Endometrial microvascular endothelial cells (primary cell): Measurements from ENCODE around the gene CCDC24. TPM values are rescaled to one million over a fixed set of nuclear protein-coding genes. Genes with fewer than 3 reads are reported as not detected.

Experiments
- in situ Hi-C: cut with HindIII; loops from 2 replicates; pipeline ENCODE4 v1.10.0; 2017; ENCODE audit warnings: low sequenced_read_pairs, low pct_unique_long_range_greater_than_20kb; ENCODE audit errors: inconsistent ontology term
- total RNA-seq: library from RNA; depleted of rRNA; stranded (reverse); fragments of >200 nt; gene quantifications from one replicate; pipeline ENCODE4 v1.2.3, GENCODE V29; 2015; ENCODE audit errors: inconsistent ontology term

CCDC24 gene
- total RNA-seq, 1 donor from 2014 or later: 1.3 TPM

DNA sequence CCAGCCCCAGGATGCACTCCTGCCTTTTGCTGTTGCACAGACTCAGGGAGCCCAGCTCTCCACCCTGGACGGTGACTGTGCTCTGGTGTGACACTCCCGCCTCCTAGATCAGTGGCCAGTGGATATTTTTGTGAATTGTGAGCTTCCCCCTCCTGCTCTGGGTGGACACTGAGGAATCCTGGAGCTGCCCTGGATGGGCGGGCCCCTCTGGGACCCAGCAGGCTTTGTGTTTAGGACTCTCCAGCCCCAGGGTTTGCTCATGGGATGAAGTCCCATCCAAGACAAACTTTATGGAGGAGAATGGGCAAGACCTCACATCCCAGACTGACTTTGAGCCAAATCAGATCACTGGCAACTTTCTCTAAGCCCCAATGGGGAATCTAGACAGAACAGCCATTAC is 23.8 kb downstream of the CCDC24 start:
- in situ Hi-C loops: no loop called here

DNA sequence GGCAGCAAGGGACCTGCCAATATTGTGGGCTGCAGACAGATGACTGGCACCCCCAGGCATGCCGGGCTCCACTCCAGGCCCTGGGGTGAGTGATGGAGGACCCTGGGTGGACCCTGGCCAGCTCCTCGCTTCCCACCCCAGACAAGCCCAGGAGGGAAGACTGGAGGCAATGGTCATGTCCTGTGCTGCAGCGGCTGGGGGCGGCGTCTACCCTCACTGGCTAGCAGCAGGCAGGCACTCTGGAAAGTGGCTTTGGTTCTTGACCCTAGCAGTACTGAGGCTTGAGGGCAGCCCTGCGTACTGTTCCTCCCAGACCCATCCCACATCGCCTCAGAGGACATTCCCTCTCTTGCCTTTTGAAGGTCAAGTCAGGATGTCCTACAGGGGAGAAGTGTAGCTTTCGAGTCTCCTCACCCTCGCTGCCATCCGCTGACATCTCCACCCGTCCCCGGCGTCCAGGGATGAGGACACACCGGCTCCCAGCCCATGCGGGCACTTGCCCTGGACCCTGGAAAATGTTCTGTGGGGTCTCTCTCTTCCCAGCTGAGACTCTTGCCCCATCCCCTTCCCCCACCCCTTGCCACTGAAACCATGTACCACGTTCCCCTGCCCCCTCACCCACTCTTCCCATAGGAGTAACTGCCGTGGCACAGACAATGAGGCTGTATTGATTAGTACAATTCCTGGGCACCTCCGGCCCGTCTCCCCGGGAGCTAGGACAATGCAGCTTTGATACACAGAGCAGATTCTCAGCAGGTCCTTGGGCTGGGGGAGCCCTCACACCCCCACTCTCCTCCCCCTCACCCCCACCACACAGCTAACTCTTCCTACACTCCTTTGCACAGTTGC is 24.9 kb downstream of the CCDC24 start:
- in situ Hi-C loops: no loop called here

DNA sequence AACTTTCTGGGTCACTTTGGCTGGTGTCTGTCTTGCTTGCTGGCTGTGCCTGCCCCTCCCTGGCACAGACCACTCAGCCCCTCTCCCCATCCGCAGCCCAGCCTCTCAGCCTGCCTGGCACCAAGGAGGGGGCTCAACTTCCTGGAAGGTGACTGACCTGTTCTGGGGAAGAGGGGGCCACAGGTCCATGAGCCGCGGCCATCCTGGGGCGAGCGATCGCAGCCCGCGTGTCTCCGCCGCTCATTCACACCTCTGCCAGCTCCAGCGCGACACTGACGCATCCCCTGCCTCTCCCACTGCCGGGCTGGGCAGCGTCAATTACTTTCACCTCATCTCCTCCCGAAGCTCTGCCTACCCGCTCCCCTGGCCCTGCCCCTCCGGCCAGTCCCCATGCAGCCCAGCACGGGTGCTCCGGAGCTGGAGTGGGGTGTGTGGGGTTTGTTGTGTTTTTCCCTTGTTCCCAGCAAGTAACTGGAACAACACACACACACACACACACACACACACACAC is 25.5 kb downstream of the CCDC24 start:
- in situ Hi-C loops: no loop called here

DNA sequence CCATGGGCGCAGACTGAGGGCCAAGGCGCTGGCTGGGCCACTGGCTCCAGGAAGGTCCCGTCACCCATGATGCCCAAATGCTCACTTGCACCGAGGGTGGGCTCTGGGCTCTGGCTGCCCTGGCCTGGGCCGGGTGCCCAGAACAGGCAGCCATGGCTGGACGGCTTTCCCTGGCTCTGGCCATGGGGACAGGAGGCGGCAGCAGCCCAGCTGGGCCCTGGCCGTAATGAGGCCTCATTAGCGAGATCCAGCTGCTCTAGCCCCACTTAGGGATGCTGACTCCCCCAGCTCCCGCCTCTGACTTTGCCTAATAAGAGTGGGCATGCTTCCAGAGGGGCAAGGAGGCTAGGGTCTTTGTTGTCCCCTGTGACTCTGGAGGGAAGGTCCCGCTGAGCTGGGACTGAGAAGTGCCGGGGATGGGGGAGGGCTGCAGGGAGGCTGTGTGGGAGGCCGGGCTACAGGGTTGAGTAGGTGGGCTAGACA is 28.1 kb downstream of the CCDC24 start:
- in situ Hi-C loops: no loop called here

DNA sequence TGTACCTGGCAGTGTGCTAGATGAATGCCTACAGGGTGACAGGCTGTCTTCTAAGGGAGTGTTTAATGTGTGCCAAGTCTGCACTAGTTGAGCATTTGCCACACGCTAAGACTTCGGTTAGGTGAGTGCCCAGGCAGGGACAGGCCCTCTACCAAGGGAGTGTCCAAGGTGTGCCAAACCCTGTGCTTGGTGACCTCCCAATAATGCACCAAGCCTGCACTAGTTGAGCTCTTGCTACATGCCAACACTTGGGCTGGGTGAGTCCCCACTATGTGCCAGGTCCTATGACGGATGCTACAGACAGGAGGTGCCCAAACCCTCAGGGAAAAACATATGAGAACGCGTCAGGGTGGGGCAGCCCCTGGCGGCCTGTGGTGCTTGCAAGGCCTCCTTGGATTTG is 29.1 kb downstream of the CCDC24 start:
- in situ Hi-C loops: no loop called here

DNA sequence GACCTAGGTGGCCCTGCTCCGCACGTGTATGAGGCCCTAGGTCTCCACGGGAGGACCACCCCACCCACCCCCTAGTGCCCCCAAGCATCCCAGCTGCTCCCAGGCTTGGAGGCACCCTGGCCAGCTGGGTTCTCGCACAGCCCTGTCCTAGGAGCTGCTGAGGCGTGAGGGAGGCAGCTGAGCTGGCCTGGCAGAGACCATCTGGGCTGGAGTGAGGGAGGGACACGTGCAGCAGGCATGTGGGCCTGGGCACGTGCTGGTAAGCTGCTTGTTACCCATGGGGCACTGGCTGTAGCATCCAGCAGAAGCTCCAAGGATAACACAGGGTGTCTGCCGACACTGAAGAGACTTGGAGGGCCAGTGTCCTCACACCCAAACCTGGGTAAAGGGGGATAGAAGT is 29.8 kb downstream of the CCDC24 start:
- in situ Hi-C loops: no loop called here

DNA sequence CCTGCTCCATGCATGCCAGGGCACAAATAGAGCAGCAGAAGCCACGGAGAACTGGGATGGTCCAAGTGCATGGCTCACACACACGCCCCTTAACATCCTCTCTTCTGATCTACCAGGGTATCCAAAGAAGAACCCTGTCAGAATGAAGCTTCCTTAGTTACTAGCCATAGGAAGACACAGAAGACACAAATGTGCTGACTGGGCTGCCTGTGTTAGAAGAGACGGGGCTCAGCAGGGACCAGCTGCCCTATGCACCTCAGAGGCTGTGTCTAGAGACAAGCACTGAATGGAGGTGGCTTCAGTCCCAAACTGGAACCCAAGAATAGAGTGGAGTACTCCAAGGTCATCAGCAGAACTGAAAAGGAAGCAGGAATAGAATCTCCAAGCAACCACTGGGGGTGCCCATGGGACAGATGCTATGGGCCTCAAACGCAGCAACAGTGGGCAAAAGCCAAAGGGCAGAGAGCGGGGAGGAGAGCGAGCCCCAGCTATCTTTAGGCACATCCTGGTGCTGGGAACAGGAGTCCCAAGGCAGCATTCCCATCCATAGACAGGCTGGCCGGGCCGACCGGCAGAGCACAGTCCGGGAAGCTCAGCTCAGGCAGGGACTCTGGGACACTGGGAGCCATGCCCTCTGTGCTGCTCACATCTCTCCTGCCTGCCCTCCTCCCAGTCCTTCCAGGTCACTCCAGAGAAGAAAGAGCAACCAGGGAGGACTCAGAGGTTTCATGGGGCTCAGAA is 30.4 kb downstream of the CCDC24 start:
- in situ Hi-C loops: no loop called here

DNA sequence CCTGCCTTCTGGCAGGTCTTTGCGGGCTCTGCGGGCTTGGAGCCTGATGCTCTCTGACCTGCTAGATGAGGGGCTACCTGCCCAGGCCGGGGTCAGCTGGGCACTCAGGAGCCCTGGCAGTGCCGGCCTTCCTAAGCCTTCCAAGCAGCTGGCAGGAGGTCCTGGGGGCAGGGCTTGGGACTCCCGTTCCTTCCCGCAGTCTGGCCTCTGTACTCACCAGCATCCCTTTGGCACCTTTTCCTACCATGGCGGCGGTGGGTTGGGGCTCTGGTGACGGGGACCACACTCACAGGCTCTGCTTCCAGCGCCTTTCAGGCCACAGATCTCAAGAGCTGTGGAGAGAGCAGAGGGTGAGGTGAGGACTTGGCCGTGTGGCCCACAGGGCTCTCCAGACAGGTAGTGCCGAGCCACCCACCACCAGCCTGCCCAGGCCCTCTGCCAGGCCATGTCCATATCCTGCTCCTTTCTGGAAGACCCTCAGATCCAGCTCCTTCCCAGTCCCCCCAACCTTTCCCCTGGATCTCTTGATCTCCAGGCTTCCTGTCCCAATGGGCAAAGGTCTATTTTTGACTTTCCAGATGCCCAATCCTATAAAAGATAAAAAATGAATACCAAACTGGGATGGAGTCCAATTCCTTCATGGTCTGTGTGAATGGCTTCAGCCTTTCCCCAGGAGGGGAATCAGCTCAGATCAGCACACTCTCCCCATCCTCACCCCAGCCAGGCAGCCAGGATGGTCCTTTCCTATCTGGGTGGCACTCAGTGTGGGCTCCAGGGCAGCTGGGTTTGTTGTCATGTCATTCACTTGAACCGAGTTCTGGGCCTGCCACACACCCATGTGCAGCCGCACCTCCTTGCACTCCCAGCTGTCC is 32.9 kb downstream of the CCDC24 start:
- in situ Hi-C loops: no loop called here

DNA sequence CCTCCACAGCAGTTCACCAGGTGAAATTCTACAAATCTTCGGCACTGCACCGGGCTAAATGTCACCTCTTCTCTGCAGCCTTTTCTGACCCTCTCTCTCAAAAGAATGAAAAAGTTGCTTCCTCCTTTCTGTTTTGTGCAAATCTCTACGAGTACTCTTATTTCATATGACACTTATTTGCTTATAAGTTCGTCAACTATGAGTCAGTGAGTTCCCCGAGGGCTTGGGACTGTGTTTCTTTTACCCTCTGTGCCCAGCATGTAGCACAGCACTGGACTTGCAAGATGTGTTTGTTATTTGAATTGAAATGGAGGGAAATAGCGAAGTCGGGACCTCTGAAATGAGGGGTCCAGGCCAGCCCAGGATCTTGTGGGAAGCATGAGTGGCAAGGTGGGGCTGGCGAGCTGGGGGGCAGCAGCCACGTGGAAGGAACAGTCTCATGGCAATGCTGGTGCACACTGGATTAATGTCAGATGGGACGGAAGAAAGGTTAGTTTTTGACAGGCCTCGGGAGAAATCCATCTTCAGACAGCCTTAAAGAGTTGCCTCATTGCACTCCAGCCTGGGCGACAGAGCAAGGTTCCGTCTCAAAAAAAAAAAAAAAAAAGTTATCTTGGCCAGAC is 33.6 kb downstream of the CCDC24 start:
- in situ Hi-C loops: no loop called here

DNA sequence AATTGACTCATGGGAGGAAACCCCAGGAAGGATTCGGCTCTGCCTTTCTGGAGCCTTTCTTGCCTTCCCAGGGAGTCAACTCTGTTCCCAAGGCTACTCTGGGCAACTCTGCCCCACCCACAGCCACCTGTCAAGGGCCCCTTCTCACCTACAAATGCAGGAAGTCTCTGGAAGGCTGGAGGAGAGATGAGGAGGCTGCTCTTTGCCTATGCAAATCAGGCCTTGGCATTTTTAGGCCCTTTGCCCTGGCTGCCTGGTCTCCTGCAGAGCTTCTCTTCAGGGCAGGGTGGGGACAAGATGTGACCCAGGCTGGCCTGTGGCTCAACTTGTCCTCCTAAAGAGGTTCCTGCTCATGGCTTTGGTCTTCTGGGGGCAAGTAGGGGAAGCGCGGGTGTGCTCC is 34.4 kb downstream of the CCDC24 start:
- in situ Hi-C loops: no loop called here

DNA sequence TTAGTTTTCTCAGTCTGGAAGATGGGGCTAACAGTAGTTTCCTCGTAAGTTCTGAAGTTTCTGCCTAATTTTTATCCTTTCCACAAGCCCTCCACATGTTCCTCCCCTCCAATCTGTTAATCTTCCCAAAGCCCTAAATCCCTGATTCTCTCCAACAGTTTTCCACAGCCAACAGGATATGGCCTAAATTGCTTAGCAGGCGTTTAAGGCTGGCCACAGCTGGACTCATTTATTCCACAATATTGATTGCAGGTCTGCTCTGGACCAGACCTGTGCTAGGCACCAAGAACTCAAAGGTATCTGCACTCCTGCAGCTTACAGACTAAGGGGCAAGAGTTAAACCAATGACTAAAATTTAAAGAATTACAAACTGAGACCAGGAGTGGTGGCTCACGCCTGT is 35.9 kb downstream of the CCDC24 start:
- in situ Hi-C loops: no loop called here

DNA sequence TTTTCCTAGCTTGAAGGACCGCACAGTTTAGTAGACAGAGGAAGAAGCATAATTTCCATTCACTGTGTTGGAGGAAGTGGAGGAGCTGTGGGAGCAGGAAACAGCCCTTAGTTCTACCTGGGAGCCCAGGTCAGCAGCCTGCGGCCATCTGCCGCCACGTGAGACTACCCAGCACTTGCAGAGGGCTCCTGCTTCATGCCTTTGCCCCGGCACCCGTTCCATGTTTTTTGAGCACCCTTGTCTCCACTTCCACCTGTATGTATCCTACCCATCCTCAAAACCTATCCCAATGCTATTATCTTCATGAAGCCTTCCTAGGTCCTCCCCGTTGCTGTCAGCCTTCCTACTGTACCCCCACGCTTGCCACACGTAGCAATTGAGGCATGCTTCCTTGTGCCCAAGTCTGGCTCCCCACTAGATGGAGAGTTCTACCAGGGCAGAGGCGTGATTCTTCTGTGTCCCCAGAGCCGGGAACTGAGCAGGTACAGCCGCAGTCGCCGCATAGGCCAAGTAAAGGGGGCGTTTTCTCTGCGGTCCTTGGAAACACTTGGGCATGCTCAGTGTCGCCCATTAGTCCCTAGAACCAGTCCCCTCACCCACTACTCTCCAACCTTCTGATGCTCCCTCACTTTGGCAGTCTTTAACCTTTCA is 38.0 kb downstream of the CCDC24 start:
- in situ Hi-C loops: no loop called here

DNA sequence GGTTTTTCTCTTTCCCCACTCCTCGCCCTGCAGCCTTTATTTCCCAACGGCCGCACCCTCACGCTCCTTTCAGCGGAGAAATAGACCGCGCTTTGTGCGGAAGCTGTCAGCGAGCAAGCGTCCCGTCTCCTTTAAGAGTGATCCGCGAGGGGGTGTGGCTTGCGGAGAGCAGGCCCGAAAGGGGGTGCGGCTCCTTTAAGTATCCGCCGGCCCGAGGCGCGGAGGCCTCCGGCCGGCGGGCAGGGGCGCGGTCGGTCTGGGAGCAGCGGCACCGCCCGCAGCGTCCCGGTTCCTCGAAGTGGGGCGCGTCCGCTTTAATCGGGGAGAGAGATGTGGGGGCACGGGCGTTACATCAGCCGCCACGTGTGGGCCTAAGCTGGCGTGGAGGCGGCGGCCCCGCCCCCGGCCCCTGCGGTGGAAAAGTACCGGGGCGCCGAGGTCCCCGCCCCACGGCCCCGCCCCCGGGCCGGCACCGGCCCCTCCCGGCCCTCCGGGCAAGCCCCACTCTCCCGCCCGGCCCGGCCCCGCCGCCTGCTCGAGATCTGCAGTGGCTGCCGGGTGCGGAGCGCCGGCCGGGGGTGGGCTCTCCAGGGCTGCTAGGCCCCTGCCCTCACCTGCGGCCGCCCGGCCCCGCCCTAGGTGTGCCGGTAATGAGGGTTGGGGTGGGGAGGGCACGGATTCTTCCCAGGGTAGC is 38.7 kb downstream of the CCDC24 start:
- in situ Hi-C loops: no loop called here

DNA sequence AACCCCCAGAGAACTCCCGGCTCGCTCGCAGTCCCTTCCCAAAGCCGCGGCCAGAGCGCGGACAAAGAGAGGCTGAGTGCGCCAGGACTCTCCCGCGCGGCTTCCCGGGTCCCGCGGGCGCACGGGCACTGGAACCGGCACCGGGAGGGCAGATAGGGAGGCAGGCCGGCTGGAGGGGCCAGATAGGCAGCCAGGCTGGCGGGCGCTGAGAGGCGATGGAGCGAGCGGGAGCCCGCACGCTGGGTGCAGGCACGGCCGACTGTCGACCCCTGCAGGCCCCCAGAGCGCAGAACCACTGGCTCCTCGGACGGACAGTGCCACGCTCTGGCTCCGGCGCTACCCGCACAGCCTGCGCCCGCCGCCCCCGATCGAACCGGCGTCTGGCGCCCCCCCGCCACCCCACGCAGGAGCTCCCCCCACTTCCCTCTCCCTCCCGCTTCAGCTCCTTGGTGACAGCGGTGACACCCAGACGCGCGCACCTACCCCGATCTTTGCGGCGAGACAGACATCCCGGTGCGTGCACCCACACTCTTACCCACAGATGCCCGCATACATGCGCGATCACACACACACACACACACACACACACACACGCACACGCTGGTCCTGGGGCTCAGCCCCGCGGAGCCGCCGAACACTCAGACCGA is 39.3 kb downstream of the CCDC24 start:
- in situ Hi-C loops: no loop called here

DNA sequence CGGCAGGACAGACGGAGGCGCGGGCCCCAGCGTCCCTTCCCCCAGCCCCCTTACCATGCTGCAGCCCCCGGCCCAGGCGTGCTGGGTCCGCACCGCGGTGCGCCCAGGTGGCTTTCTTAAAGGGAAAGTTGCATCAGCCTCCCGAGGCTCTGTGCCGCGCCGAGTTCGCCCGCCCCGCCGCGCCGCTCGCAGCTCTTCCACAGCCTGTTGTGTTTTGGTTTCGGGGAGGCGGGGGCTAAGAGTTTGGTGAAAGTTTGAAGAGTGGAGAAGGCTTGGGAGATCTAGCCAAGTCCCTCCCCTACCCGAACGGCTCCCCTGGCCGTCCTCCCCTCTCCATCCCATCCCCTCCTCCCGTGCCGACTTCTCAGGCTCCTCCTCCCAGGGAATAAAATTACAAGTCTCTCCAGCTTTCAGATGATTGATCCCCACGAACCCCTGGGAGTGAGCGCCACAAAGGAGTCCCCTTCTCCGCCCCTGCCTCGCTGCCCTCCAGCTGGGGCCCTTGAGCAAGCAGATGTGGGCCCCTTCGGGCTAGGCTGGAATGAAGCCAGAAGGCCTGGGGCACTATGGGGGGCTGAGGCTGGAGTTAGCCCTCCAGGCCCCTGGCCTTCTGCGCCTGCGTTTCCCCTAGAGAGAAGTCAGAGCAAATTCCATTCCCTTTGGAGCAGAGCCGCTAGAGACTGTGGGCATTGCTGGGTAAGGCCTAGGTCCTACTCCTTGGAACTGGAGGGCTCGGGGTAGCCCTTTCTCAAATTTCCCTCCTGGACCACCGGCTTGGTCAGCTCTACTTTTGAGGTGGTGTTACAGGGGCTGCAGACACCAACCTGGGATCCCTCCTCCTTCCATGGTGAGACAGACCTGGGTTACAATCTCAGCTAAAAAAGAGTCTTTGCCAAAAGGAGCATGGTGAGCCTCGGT is 40.1 kb downstream of the CCDC24 start, which contains the start of gene SLC6A9:
TSS of gene SLC6A9 (minus strand) at position 211 of the 918 bp plus-strand sequence. CDS start 7,185 bp downstream, outside the sequence.
- in situ Hi-C loops: no loop called here

DNA sequence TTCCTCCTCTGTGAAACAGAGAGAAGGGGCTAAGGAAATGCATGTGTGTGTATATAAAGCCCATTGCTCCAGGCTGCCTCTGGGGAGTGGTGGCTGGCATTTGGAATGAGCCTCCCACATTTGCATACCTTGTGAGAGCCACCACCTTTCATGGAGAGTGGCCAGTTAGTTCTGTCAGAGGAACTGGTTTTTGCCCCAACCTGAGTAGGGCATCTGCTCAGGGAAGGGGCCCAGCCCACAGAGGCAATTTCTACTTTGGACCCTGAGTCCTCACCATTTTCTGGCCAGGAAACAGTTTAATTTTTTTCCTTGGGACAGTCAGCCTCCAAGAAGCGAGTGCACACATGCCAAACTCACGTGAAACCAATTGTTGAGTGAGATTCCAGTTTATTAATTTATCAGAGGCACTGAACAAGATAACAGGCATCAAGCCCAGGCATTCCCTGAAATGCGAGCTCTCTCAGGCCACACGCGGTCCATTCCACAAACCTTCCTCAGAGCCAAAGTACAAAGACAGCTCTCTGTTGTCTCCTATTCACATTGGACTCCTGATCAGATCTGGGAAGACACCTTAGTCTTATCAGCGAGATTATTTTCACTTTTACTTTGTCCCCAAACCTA is 40.9 kb downstream of the CCDC24 start:
- in situ Hi-C loops: no loop called here
